Activated T-cell treated with anti-CD3 and anti-CD28 coated beads, Interleukin-2, amount 50 U/mL, for 72 hours (primary cell): ENCODE data around the gene SRGAP1. TPM values are rescaled to one million over a fixed set of nuclear protein-coding genes. Genes with fewer than 3 reads are reported as not detected.
"Not testable (repeated sequence)": the region's sequence is repeated elsewhere in the genome, so short reads cannot be mapped to it uniquely, and the experiment has no call there.

ENCODE experiments used
- ATAC-seq, 2 donors: fragments of 150-1000 bp; cut with Tn5 transposase; replicated peaks in 1 of 2; 2 replicates each; pipeline ENCODE4 v1.10.0; 2021; ENCODE audit warnings: moderate library complexity in 2 of 2, mild to moderate bottlenecking in 1 of 2
- DNase-seq, 2 donors: peaks; one replicate each; pipeline ENCODE4 v3.0.0; 2021 to 2022; ENCODE audit warnings: mixed read lengths in 1 of 2
- H3K27ac Mint-ChIP-seq: one replicate; pipeline ENCODE4 v1.8.0; 2022; ENCODE audit warnings: mild to moderate bottlenecking, moderate library complexity, mixed read lengths
- H3K27me3 Mint-ChIP-seq: one replicate; pipeline ENCODE4 v1.8.0; 2022; ENCODE audit warnings: low read depth, mixed read lengths
- H3K36me3 Mint-ChIP-seq, 2 donors: one replicate each; pipeline ENCODE4 v1.8.0; 2022; ENCODE audit warnings: mixed read lengths in 2 of 2, mild to moderate bottlenecking in 1 of 2; ENCODE audit not compliant: insufficient read depth in 2 of 2
- H3K4me1 Mint-ChIP-seq: one replicate; pipeline ENCODE4 v1.8.0; 2022; ENCODE audit warnings: low read depth, mixed read lengths
- H3K4me3 Mint-ChIP-seq, 2 donors: one replicate each; pipeline ENCODE4 v1.8.0; 2022; ENCODE audit warnings: mild to moderate bottlenecking in 2 of 2, mixed read lengths in 2 of 2, moderate library complexity in 2 of 2
- H3K9me3 Mint-ChIP-seq, 2 donors: one replicate each; pipeline ENCODE4 v1.8.0; 2022; ENCODE audit warnings: mixed read lengths in 2 of 2
- total RNA-seq, 2 donors: library from RNA; stranded (reverse); gene quantifications; one replicate each; pipeline ENCODE4 v1.2.3, GENCODE V29; 2022

SRGAP1 gene
- total RNA-seq, 2 donors from 2014 or later: 0.02 to 0.19 TPM

- Mint-ChIP-seq H3K27me3 (no peaks in the 10 kb centered on the region), H3K9me3 (no peaks in the 10 kb centered on the region), H3K36me3 (no peaks in the 10 kb centered on the region), H3K4me3 (no peak overlapping the region), H3K4me1 (no peaks in the 10 kb centered on the region), H3K27ac (no peak overlapping the region)
- no peak for DNase-seq
- ATAC-seq: no peak
These were observed 165.7 kb downstream of the SRGAP1 start for GRCh38 chr12:64010069-64010686.

GRCh38 chr12:64016521-64016920 is 172.0 kb downstream of the SRGAP1 start:
- H3K27ac Mint-ChIP-seq: no peak overlapping the region
- ATAC-seq: no peak
- no peaks in the 10 kb centered on the region for H3K36me3 Mint-ChIP-seq
- no peak overlapping the region for H3K4me3 Mint-ChIP-seq
- no peak for DNase-seq
- no peaks in the 10 kb centered on the region for H3K27me3 Mint-ChIP-seq
- H3K4me1 Mint-ChIP-seq: no peaks in the 10 kb centered on the region
- no peaks in the 10 kb centered on the region for H3K9me3 Mint-ChIP-seq

GRCh38 chr12:64018116-64018515 is 173.6 kb downstream of the SRGAP1 start:
- H3K27ac Mint-ChIP-seq, DNase-seq, H3K36me3 Mint-ChIP-seq, H3K4me3 Mint-ChIP-seq, H3K9me3 Mint-ChIP-seq, H3K27me3 Mint-ChIP-seq, ATAC-seq, H3K4me1 Mint-ChIP-seq: not testable (repeated sequence)

- Mint-ChIP-seq H3K4me1 (no peaks in the 10 kb centered on the region), H3K9me3 (no peaks in the 10 kb centered on the region), H3K4me3 (no peak overlapping the region), H3K27me3 (no peaks in the 10 kb centered on the region), H3K27ac (no peak overlapping the region), H3K36me3 (no peaks in the 10 kb centered on the region)
- ATAC-seq (no peak), DNase-seq (no peak)
These were observed 174.0 kb downstream of the SRGAP1 start for GRCh38 chr12:64018524-64018923.

- DNase-seq (no peak), ATAC-seq (no peak)
- H3K36me3 Mint-ChIP-seq: no peaks in the 10 kb centered on the region
- no peaks in the 10 kb centered on the region for H3K9me3 Mint-ChIP-seq
- no peak overlapping the region for H3K27ac Mint-ChIP-seq
- H3K4me1 Mint-ChIP-seq: no peaks in the 10 kb centered on the region
- no peak overlapping the region for H3K4me3 Mint-ChIP-seq
- H3K27me3 Mint-ChIP-seq: no peaks in the 10 kb centered on the region
These were observed 174.6 kb downstream of the SRGAP1 start for GRCh38 chr12:64019101-64019500.

- Mint-ChIP-seq H3K4me3 (no peak overlapping the region), H3K9me3 (no peaks in the 10 kb centered on the region), H3K36me3 (no peaks in the 10 kb centered on the region)
These were observed 175.2 kb downstream of the SRGAP1 start for GRCh38 chr12:64019654-64020053.

GRCh38 chr12:64025174-64025958 is 180.9 kb downstream of the SRGAP1 start:
- Mint-ChIP-seq H3K4me3 (peak overlapping the region in 1 of 2 donors; percentile 35), H3K36me3 (no peaks in the 10 kb centered on the region), H3K9me3 (no peaks in the 10 kb centered on the region), H3K4me1 (no peaks in the 10 kb centered on the region), H3K27me3 (peaks cover 7% of the 10 kb centered on the region), H3K27ac (no peak overlapping the region)
- DNase-seq (no peak), ATAC-seq (peak in 1 of 2 donors; percentile 61)

More at GRCh38 chr12:64019654-64020053, 175.2 kb downstream of the SRGAP1 start:
- no peak for DNase-seq
- Mint-ChIP-seq H3K4me1 (no peaks in the 10 kb centered on the region), H3K27ac (no peak overlapping the region), H3K27me3 (no peaks in the 10 kb centered on the region)
- no peak for ATAC-seq

- ATAC-seq (no peak), DNase-seq (no peak)
- Mint-ChIP-seq H3K4me3 (no peak overlapping the region), H3K36me3 (no peaks in the 10 kb centered on the region), H3K27me3 (peaks cover 7% of the 10 kb centered on the region), H3K4me1 (no peaks in the 10 kb centered on the region), H3K9me3 (no peaks in the 10 kb centered on the region), H3K27ac (no peak overlapping the region)
These were observed 182.8 kb downstream of the SRGAP1 start for GRCh38 chr12:64027311-64027710.

GRCh38 chr12:64028541-64028940 is 184.0 kb downstream of the SRGAP1 start:
- Mint-ChIP-seq H3K27me3 (peaks cover 7% of the 10 kb centered on the region), H3K27ac (no peak overlapping the region), H3K4me3 (no peak overlapping the region), H3K36me3 (no peaks in the 10 kb centered on the region), H3K4me1 (no peaks in the 10 kb centered on the region), H3K9me3 (no peaks in the 10 kb centered on the region)
- DNase-seq (no peak), ATAC-seq (no peak)

GRCh38 chr12:64029013-64029857 is 184.7 kb downstream of the SRGAP1 start:
- H3K36me3 Mint-ChIP-seq: no peaks in the 10 kb centered on the region
- H3K27ac Mint-ChIP-seq: no peak overlapping the region
- H3K4me3 Mint-ChIP-seq: no peak overlapping the region
- ATAC-seq (no peak), DNase-seq (no peak)
- peaks cover 7% of the 10 kb centered on the region for H3K27me3 Mint-ChIP-seq
- H3K9me3 Mint-ChIP-seq: peaks cover 0 to 1% of the 10 kb centered on the region in 2 donors
- no peaks in the 10 kb centered on the region for H3K4me1 Mint-ChIP-seq

- Mint-ChIP-seq H3K4me1 (no peaks in the 10 kb centered on the region), H3K9me3 (peaks cover 0 to 3% of the 10 kb centered on the region in 2 donors), H3K27me3 (peaks cover 7% of the 10 kb centered on the region), H3K4me3 (no peak overlapping the region), H3K27ac (no peak overlapping the region), H3K36me3 (no peaks in the 10 kb centered on the region)
- DNase-seq (no peak), ATAC-seq (no peak)
These were observed 185.7 kb downstream of the SRGAP1 start for GRCh38 chr12:64030155-64030554.

GRCh38 chr12:64034056-64034455 is 189.6 kb downstream of the SRGAP1 start:
- not testable (repeated sequence) for H3K4me3 Mint-ChIP-seq, ATAC-seq, H3K36me3 Mint-ChIP-seq, H3K9me3 Mint-ChIP-seq, DNase-seq, H3K27ac Mint-ChIP-seq, H3K4me1 Mint-ChIP-seq, H3K27me3 Mint-ChIP-seq

GRCh38 chr12:64034901-64035576 is 190.5 kb downstream of the SRGAP1 start:
- Mint-ChIP-seq H3K4me3 (no peak overlapping the region), H3K9me3 (peaks cover 0 to 3% of the 10 kb centered on the region in 2 donors), H3K4me1 (no peaks in the 10 kb centered on the region), H3K27ac (no peak overlapping the region), H3K27me3 (peaks cover 10% of the 10 kb centered on the region), H3K36me3 (no peaks in the 10 kb centered on the region)
- ATAC-seq (no peak), DNase-seq (no peak)
